Activated T-cell treated with anti-CD3 and anti-CD28 coated beads for 48 hours (primary cell): ENCODE data around the gene HSD11B2.
A peak's percentile ranks its signal among the peaks of the same experiment; 100 is the strongest.
"Not testable (repeated sequence)": the region's sequence is repeated elsewhere in the genome, so short reads cannot be mapped to it uniquely, and the experiment has no call there.

Experiments
- DNase-seq: peaks from one replicate; pipeline ENCODE4 v3.0.0-alpha.2; 2020; ENCODE audit warnings: low read depth

The HSD11B2 gene

GRCh38 chr16:67415421-67415820, 15.5 kb upstream of the HSD11B2 start:
- DNase-seq = not testable (repeated sequence)

DNA sequence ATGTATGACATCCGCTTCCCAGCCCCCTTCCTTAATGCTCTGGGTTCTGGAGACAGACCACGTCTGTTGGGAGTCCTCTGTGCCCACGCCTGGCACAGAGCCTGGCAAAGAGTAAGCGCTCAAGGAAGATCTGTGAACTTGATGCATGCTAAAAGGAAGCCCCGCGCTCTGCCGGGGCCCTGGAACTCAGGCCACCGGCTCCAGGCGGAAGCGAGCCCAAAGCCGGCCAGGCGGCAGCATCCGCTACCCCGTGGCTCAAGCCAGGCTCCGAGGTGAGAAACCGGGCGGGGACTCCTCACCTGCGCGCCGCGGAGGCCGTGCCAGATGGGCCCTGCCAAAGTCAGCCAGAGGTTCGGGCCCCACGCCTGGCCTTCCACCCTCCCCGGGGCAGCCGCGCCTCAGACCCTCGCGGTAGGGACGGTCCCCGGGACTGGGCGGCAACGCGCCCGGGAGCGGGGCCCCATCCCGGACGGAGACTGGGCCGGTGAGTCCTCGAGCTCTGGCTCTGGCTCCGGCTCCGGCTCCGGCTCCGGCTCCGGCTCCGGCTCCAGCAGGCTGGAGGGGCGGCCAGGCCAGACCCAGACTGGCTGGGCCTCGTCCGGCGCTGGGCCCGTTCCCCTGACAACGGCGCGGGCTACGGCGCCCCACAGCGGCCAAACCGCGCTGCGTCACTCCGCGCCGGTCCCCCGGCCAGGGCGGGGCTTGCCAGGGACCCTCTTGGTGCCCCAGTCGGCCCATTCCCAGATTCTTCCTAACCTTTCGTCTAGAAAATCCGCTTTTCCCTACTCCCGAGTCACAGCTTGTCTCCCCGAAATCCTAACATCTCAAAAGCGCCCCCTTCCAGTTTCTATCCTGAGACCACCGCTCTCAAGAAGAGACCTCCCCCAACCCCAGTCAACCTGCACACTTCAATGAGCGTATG, 14.8 kb upstream of the HSD11B2 start, which contains the start of gene ZDHHC1:
ZDHHC1 (minus strand) TSS at position 606 of the 922 bp plus-strand sequence. CDS start 8,702 bp downstream, outside the sequence.
- peak; percentile 65 for DNase-seq

DNA sequence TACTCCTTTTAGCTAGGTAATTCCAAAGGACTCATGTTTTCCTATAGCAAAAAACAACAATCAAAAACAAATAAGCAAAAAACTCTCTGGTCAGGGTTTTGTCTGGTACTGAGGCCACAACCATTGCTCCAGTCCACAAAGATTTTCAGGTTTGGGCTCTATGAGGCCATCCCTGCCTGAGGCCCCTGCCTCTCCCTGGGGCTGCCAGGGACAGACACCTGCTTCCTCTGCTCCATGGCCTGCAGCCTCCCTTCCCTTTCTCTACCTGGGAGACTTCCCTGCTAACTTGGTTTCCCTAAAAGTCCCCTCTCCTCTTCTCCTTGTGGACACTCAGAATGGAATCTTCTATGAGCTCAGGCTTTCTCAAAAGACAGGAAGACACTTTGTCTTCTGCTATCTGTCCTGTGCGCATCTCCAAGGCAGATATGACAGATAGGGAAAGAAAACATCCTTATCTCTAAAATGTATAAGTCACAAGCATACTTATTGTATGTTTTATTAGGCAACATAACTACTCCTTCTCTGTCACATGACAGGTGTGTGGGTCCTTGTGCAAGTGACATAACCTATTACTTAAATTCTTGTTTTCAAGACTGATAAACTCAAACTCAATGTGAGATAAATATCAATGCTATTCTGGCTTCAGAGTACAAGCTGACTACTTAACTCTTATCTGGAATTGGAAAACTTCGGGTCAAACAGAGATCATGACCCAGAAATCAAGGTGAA, 13.4 kb upstream of the HSD11B2 start:
- DNase-seq = no peak

GRCh38 chr16:67419502-67419901, 11.4 kb upstream of the HSD11B2 start:
- no peak for DNase-seq

DNA sequence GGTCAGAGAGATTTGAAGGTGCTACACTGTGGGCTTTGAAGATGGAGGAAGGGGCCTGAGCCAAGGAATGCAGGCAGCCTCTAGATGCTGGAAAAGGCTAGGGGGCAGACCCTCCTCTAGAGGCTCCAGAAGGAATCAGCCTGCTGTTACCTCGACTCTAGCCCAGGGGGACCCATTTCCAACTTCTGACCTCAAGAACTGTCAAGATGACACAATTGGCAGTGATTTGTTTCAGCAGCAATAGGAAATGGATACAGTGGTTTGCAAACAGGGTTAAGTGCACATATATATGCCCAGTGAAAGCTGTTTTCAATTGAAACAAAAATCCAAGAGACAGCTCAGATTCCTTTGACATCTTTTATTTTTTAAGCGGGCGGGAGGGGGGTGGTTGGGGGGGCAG, 11.0 kb upstream of the HSD11B2 start:
- DNase-seq = no peak

GRCh38 chr16:67421030-67421429, 9.9 kb upstream of the HSD11B2 start:
- no peak for DNase-seq

DNA sequence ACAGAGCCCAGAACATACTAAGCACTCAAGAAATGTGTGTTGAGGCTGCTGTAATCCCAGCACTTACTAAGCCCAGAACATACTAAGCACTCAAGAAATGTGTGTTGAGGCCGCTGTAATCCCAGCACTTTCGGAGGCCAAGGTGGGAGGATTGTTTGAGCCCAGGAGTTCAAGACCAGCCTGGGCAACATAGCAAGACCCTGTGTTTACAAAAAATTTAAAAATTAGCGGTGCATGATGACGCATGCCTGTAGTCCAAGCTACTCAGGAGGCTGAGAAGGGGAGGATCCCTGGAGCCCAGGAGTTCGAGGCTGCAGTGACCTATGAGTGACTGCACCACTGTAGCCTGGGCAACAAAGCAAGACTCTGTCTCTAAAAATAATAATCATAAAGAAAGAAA, 7.9 kb upstream of the HSD11B2 start:
- no peak for DNase-seq

DNA sequence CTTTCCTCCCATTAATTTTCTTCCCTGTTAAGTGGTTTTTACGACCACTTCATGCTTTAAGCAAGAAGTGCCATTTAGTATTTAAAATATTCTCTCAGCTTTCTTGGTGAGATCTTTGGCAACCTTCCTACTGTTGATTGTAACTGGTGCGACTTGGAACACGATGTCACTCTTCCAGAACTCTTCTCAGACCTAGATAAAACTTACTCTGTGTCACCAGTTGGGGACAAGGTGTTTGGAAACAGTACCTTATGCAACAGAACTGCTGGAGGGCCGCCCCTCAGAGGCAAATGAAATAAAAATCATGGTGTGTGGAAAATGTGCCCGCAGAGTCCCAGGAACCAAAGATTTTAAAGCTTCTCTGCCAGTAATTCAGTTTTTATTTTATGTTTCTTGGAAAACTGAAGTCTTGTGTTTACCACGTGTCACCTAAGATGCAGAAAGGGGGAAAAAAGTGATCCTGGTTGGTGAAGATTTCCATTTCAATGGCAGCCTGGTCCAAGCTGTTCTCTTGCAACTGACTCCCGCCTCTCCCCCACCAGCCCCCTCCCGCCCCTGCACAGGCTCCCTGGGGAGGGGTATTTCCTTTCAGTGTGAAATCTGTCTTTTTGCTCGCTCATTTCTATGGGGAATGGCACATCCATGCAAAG, 7.2 kb upstream of the HSD11B2 start:
- no peak for DNase-seq

- DNase-seq = no peak
These were observed 6.7 kb upstream of the HSD11B2 start for GRCh38 chr16:67424261-67424615.

DNA sequence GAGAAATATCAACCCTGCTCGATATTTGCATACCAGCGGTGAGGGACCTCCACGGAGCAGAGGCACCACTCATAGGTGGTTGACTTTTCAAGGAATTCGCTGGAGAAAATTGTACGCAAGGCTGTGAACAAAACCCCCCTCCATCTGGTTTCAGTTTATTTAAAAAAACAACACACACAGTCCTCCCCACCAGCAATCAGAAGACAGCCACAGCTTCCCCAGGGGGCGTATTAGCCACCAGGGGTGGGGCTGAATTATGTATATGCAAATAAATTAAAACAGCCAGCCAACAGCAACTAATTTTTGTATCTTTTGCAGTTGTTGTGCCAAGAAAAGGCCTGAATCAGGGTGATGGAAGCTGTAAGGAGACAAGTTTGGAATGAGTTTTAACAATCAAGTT, 5.9 kb upstream of the HSD11B2 start:
- no peak for DNase-seq

DNA sequence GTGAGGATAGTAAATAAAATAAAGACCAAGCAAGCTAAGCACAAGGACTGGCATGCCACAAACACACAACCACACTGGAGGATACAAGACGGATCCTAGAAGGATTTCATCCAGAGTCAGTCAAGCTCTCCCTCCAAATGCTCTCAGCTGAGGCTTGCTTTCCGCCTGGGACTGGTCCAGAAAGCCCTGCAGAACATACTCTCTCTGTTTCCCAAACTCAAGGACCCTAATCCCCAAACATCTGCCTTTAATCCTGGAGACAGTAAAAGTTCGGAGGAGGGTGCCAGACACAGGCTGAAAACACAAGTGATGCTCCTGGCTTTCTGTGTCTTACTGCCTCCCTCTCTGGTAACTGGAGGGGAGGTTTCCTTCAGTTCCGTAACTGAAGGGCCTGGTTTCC, 5.3 kb upstream of the HSD11B2 start:
- DNase-seq = no peak

GRCh38 chr16:67426022-67426421, 4.9 kb upstream of the HSD11B2 start:
- no peak for DNase-seq

DNA sequence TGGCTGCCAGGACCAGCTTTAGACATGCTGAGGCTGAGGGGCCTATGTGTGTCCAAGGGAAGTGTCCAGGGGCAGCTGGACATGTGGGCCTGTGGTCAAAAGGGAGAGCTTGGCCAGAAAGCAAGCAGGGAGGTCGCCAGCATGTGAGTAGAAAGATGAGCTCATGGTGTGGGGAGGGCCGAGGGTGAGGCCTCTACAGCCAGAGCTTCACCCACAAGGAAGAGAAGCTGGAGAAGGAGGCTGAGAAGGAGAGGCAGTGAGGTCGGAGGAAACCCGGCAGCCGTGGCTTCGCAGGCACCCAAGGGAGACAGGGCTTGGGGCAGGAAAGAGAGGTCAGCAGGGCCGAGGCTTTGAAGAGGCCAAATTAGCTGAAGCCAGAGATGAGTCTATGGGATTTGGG, 4.0 kb upstream of the HSD11B2 start:
- no peak for DNase-seq

DNA sequence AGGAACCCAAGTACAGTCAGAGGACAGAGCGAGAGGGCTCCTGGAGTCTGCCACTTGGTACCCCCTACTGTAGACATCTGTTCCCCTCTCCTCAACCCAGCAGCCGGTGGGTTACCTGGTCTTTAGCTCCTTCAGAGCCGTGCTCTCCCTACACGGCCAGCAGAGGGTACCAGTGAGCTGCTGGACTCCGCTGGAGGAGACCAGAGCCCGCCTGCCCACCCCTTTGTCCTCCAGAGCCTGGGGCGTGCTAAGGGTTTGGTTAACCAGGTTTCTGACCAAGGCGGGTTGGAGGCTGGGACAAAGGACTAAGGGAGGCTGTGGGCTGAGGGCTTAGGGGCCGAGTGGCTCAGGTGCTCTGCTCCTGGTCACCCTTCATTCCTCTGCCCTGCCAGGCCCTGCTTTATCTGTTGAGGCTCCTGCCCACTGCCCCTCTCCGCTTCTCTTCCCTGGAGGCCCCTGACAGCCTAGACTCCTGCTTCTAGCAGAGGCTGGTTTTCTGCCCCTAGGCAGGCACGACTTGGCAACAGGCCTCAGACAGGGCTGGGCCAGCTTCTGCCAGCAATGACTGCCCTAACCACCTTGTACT, 2.7 kb upstream of the HSD11B2 start:
- peak; percentile 55 for DNase-seq

- DNase-seq = no peak
These were observed 1.7 kb upstream of the HSD11B2 start for GRCh38 chr16:67429053-67429798.

- DNase-seq = no peak
These were observed 970 bp upstream of the HSD11B2 start for GRCh38 chr16:67429799-67430503.

- DNase-seq = peak; percentile 39
These were observed 381 bp upstream of the HSD11B2 start for GRCh38 chr16:67430504-67430976.

DNA sequence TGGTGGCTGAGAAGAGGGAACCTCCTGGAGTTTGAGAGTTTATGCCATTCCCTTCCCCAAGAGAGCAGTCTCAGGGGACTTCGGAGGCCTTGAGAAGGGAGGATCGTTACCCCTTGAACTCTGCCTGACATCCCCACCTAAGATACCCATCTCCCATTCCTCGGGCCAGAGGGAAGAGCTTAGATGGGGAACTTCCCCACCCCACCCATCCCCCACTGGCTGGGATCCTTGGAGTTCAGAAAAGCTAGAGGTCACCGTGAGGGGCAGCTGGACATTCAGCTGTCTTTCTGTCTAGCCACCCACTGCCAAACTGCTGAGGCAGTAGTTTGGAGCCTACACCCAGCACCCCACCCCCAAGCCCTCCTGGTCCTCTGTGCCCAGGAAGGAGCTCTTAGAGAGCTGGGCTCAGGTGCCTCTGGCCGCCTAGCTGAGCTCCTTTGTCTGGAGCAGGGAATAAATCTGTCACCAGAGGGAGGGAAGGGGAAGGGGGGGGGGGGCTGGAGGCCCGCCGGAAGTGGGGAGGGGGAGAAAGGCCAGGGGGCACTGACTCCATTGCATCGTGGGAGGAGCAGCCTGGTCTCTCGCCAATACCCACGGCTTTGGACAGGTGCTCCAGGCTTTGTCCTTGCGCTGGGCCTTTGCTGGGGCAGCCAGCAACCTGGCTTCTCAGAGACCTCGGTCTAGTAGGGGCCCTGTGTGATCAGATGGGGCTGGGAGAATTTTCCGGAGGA, 1.0 kb downstream of the HSD11B2 start:
- DNase-seq = no peak

- DNase-seq = no peak
These were observed 1.6 kb downstream of the HSD11B2 start for GRCh38 chr16:67432506-67432890.

DNA sequence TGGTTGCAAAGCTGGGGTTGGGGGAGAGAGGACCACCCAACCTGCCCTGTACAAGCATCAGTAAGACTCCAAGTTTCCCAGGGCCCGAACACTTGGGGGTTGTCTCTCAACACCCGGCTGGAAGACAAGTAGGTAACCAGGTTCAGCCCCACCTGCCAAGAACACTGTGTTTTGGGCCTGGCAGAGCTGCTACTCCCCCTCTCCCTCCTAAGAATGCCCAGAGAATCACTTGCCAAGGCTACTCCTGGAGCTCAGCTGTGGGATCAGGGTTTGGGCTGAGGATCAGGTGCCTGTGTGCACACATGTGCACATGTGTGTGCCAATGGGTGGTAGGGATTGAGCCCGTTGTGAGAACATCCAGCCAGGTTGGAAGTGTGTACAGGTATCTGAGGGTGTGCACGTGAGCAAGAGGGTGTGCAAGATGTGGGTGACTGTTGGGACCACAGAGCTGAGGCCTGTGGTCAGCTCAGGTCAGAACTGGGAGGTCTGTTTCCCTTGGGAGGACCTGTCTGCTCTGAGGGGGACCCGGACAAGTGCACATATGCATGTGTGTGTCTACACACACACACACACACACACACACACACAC, 2.3 kb downstream of the HSD11B2 start:
- DNase-seq = no peak
